Measurements from ENCODE around the gene CPNE7.
"Not testable (repeated sequence)": the region's sequence is repeated elsewhere in the genome, so short reads cannot be mapped to it uniquely, and the experiment has no call there.

CPNE7 gene

DNA sequence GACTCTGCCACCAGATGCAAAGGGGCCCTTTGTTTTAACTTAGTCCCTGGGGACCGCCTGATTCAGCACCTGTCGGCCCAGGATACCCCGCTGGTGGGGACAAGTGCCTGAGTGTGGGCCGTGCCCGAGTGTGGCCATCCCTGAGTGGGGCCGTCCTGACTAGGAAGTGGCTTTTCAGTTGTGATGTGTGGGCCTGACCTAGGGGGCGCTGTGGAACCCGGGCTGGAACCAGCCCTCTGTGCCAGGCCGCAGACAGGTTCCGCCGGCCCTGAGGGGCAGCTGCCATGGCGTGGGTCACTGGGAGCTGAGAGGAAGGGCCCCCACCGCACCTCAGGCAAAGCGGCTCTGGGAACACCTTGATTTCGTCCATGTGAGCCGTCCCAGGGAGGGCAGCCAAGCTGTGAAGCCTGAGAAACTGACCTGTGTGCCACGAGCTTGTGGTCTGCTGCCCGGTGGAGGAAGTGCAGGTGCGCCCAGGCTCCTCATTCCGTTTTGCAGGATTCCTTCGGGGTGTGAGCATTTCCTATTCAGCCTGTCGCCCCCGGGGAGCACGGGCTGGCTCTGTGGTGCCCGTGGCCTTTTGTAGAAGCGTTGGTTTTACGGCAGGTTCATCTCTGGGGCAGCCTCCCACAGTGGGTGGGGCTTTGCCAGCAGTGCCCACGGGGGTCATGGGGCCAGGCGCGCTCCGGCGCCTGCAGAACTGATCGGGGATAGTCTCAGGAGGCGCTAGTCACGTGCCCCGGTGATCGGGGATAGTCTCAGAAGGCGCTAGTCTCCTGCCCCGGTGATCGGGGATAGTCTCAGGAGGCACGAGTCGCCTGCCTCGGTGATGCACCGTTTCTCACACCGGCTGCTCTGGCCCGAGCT is 9.8 kb upstream of the CPNE7 start:
- DNase-seq (ENCODE audit: low read depth, low spot score) = peak; percentile 62

DNA sequence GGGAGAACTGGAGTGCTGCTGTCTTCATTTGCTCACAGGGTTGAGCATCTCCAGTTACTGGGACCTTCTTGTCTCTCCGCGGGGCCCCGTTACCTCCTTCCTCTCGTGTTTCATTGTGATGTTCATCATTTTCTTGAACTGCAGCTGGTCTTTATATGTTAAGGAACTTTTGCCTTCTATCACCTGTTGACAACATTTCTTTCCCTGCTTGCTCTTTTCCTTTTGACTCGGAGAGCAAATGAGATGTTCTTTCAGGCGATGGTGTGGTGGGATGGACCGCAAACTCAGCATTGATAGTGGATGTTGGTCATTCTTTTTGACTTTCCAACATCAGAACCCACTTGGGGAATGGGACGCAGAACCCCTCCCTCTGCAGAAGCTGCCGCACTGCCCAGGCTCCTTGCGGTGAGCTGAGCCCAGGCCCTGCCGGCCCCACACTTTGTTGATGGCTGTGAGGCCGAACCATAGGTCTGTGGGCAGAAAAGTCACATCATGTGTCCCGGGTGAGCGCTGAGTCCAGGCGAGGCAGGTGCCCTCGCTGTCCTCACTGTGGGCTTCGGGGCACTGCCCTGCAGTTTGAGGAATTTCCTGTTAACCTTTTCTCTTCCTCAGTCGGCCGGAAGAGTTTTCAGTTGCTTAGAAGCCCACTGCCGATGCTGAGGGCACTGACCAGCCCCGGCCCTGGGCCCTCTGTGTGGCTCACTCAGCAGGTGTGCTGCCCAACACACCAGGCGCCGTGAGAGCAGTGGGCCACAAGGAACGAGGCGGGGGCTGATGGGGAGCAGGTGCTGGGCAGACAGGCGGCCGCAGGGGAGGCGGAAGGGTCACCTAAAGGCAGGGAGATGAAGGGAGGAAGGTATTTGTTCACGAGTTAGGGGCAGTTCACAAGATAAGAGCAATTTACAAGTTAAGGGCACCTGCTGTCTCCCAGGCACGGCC is 7.6 kb upstream of the CPNE7 start:
- no peak for DNase-seq (ENCODE audit: low read depth, low spot score)

DNA sequence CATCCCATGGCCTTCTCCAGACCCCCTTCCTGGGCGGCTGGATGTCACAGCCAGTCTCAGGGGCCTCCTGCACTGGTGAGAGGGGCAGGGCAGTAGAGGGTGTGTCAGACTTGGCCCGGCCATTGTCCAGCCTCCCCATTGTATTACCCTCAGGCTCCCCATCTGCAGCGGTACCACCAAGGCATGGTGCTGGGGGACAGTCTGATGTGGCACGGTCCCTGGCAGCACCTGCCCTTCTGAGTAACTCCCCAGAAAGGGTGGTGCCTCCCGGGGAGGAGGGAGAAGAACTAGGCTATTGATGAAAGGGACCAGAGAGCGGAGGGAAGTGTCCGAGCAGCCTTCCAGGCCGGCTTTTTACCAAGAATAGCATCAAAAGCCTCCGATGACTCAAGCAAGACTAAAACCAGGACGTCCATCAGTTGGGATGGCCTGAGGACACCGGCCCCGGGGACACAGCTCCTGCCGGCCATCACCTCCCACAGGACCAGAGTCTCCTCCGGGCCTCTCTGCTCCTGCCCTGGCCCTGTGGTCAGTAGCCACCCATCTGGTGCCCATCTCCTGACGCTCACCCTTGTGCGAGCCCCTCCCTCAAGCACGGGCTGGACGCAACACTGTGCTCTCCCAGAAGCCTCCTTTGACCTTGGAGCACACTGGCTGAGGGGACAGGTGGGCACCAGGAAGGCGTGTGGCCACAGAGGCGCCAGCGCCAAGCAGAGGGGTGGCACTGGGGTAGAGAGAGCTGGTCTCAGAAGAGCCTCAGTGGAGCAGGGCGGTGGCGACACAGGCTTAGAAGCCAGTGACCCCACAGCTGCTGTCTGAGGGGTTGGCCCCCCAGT is 5.8 kb upstream of the CPNE7 start:
- DNase-seq (ENCODE audit: low read depth, low spot score) = no peak

GRCh38 chr16:89570342-89570923 is 5.1 kb upstream of the CPNE7 start:
- no peak for DNase-seq (ENCODE audit: low read depth, low spot score)

DNA sequence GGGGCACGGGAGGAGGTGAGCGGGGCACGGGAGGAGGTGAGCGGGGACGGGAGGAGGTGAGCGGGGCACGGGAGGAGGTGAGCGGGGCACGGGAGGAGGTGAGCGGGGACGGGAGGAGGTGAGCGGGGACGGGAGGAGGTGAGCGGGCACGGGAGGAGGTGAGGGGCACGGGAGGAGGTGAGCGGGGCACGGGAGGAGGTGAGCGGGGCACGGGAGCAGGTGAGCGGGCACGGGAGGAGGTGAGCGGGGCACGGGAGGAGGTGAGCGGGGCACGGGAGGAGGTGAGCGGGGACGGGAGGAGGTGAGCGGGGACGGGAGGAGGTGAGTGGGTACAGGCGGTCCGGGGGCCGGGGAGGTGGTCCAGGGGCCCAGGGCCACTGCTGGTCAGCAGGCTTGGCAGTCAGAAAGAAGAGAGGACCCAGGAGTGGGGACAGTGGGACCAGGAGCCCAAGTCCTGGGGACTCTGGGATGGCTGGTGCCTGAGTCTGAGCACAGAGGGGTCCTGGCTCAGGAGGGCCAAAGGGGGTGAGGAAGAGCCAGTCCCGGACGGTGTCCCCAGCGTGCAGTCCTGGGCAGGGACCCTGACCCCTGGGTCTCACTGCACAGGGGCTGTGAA is 4.5 kb upstream of the CPNE7 start:
- DNase-seq (ENCODE audit: low read depth, low spot score) = not testable (repeated sequence)

DNA sequence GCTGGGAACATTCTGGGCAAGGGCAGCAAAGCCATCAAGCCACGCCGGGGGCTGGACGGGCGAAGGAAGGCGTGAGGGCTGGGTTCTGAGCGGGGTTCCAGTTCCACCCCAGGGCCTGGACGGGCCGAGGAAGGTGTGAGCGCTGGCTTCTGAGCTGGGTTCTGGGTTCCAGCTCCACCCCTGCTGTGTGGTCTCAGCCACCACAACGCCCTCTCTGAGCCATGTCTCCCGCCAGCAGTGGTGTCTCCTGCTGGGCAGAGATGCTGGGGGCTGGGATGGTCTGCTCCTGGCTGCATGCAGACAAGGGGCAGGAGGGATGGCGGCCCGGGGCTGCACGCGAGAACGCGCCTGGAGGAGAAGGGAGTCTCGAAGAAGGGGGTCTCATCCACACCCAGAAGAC is 3.9 kb upstream of the CPNE7 start:
- no peak for DNase-seq (ENCODE audit: low read depth, low spot score)

DNA sequence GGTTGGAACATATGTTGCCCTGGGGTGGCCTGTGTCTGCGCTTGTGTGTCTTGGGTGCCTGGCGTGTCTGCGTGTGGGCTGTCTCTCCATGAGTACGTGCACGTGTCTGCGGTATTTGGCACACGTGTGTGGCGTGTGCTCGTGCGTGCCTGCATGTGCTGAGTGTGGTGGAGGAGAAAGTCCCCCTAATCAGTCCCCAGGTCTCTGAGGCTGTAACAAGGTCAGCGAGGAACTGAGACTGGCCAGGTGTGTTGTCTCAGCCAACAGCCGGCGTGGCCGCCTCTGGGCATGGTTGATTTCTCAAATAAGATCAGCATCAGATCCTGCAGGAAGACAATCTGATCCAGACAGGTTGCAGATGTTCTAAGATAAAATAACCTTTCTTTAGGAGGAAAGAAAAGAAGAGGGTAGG is 3.5 kb upstream of the CPNE7 start:
- no peak for DNase-seq (ENCODE audit: low read depth, low spot score)

GRCh38 chr16:89572485-89573205 is 2.9 kb upstream of the CPNE7 start:
- no peak for DNase-seq (ENCODE audit: low read depth, low spot score)

GRCh38 chr16:89573826-89574680 is 1.5 kb upstream of the CPNE7 start:
- no peak for DNase-seq (ENCODE audit: low read depth, low spot score)

- DNase-seq (ENCODE audit: low read depth, low spot score) = peak; percentile 91
These were observed 794 bp upstream of the CPNE7 start for GRCh38 chr16:89574681-89575246.

DNA sequence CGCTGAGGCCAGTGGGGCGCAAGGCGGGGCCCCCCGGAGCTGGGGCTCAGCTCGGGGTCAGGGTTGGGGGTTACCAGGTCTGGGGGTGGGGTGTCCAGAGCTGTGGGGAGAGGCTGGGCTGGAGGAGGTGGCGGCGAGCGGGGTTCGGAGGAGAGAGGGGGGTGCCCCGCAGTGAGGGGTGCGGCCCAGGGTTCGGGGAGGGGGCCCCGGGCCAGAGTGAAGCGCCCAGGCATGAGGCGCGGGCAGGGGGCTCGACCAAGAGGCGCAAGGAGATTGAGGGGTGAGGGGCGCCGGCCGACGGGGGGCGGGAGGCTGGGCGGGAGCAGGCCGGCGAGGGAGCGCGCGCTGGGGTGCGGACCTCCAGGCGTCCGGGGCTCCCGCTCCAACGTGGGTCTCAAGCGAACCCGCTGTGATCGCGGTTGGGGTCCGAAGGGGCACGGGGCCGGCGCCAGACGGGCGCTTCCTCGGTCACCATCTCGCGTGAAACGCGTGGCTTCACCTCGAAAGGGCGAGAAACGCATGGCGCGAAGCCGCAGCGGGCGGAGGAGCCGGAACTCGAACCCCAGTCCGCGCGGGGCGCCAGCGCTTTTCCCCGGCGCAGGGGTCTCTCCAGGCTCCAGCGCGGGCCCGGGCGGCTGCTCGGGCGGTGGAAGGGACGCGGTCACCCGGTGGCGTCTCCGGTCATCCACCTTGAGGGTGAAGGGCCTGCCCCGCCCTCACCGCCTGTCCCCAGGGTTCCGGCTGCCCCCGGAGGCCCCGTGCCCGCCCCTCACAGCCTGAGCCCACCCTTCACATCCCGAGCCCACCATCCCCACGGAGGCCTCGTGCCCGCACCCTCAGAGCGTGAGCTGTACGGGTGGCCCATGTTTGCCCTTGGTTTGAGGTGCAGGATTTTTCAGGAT is 846 bp downstream of the CPNE7 start:
- DNase-seq (ENCODE audit: low read depth, low spot score) = no peak

DNA sequence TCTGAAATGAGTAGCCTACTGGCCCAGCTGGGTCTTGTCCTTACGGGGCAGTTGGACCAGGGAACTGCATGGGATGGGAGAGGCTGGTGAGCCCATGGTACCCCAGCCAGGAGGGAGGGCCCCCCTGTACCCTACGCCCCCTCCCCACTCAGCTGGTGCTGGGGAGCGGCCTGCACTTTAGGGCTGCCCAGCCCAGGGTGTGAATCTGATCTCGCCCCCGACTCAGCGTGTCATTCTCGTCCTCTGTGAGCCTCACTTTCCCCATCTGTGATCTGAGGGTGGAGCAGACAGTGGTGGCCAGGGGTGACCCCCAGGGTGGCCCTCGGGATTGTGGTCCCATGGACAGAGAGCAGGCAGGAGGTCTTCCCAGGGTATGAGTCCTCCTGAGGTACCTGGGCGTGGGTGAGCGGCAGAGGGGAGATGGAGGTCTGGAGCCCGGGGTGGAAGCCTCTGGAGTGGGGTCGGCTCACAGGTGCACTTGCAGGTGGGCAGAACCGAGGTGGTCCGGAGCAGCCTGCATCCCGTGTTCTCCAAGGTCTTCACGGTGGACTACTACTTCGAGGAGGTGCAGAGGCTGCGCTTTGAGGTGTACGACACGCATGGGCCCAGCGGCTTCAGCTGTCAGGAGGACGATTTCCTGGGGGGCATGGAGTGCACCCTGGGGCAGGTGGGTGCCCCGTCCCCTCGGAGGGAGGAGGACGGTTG is 1.6 kb downstream of the CPNE7 start:
- DNase-seq (ENCODE audit: low read depth, low spot score) = no peak

DNA sequence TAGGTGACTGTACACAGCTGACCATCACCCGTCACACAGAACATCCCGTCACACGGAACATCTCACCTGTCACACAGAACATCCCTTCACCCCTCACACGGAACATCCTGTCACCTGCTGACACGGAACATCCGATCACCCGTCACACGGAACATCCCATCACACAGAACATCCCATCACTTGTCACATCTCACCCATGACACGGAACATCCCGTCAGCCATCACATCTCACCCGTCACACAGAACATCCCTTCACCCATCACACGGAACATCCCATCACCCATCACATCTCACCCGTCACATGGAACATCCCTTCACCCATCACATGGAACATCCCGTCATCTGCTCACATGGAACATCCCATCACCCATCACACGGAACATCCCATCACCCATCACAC is 3.8 kb downstream of the CPNE7 start:
- DNase-seq (ENCODE audit: low read depth, low spot score) = no peak

DNA sequence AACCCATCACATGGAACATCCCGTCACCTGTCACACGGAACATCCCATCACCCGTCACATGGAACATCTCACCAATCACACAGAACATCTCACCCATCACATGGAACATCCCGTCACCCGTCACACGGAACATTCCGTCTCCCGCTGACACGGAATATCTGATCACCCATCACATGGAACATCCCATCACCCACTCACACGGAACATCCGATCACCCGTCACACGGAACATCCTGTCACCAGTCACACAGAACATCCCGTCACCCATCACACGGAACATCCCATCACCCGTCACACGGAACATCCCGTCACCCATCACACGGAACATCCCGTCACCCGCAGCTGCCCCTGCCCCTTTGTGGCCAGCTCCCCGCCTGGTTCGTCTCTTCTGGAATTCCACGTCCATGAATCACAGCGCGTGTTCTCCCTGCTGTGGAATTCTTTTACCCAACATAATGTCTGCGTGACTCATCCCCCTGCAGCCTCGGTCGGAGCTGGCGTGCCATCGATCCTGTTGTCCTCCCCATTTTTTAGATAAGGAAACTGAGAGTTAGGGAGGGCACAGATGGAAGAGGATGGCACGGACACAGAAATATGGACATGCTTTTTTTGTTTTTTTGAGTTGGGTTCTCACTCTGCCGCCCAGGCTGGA is 5.6 kb downstream of the CPNE7 start:
- peak; percentile 98 for DNase-seq (ENCODE audit: low read depth, low spot score)

DNA sequence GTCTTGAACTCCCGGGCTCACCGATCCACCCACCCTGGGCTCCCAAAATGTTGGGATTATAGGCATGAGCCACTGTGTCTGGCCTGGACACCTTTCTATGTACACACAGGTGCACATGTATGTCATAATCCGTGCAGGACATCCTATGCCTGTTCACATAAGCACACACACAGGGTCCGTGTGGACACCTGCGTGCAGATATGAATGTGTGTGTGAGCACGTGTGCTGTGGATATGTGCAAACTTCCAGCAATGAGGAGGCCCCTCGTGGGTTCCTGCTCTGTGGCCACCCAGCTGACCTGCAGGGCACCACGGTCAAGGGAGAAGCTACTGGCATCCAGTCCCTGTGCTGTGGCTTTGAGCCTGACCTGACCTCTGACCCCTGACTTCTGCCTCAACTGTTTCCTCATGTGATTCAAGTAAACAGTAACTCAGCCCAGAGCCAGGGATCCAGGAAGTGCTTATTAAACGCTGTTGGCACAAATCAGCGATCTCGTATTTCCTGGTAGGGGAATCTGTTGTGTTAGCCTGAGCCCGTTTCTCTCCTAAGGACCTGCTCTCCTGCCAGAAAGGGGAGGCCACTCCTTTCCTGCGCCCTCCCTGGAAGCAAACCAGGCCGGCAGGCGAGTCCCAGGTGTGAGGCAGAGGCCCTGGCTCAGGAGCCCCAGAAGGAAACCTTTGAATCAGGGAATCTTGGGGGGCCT is 6.5 kb downstream of the CPNE7 start:
- DNase-seq (ENCODE audit: low read depth, low spot score) = peak; percentile 53

GRCh38 chr16:89582614-89583196 is 7.1 kb downstream of the CPNE7 start:
- no peak for DNase-seq (ENCODE audit: low read depth, low spot score)

All from astrocyte of the hippocampus (primary cell).